Neural cell (in vitro differentiated cells): ENCODE measurements around the gene CCDC27.

ENCODE experiments used
- EP300 ChIP-seq: fragments of 450-650 bp; conservative IDR thresholded peaks from 2 replicates; pipeline ENCODE4 v1.6.1; 2014; ENCODE audit warnings: antibody characterized with exemption, mild to moderate bottlenecking, moderate library complexity; ENCODE audit not compliant: poor library complexity, severe bottlenecking
- EZH2 ChIP-seq: fragments of 200-600, 300-800 bp; shearing (Covaris generic), sonication (generic); IDR thresholded peaks from 2 replicates; pipeline ENCODE4 v1.6.1; 2014; ENCODE audit warnings: antibody characterized with exemption, low read length, borderline replicate concordance, mild to moderate bottlenecking; ENCODE audit not compliant: insufficient read depth, poor library complexity, severe bottlenecking
- MXI1 ChIP-seq: fragments of 450-650 bp; conservative IDR thresholded peaks from 2 replicates; pipeline ENCODE4 v1.6.1; 2014; ENCODE audit warnings: antibody characterized with exemption, mild to moderate bottlenecking; ENCODE audit not compliant: poor library complexity, severe bottlenecking
- POLR2AphosphoS5 ChIP-seq: IDR thresholded peaks from 2 replicates; pipeline ENCODE4 v1.6.1; 2012
- RAD21 ChIP-seq: fragments of 450-650 bp; conservative IDR thresholded peaks from 2 replicates; pipeline ENCODE4 v1.6.1; 2014; ENCODE audit warnings: antibody characterized with exemption, mild to moderate bottlenecking, moderate library complexity
- REST ChIP-seq: IDR thresholded peaks from 2 replicates; pipeline ENCODE4 v1.6.1; 2012; ENCODE audit warnings: borderline replicate concordance
- SMC3 ChIP-seq: fragments of 450-650 bp; conservative IDR thresholded peaks from 2 replicates; pipeline ENCODE4 v1.6.1; 2014; ENCODE audit warnings: antibody characterized with exemption, mild to moderate bottlenecking, moderate library complexity; ENCODE audit not compliant: poor library complexity
- TAF1 ChIP-seq: IDR thresholded peaks from 2 replicates; pipeline ENCODE4 v1.6.1; 2012; ENCODE audit warnings: low read depth
- TF ChIP-seq, protein P1 (sequence below): fragments of 450-650 bp; IDR thresholded peaks from 2 replicates; pipeline ENCODE4 v1.5.1; 2014; ENCODE audit warnings: antibody characterized with exemption, mild to moderate bottlenecking, moderate library complexity; ENCODE audit not compliant: poor library complexity, severe bottlenecking

- TF ChIP-seq, protein P1, sequence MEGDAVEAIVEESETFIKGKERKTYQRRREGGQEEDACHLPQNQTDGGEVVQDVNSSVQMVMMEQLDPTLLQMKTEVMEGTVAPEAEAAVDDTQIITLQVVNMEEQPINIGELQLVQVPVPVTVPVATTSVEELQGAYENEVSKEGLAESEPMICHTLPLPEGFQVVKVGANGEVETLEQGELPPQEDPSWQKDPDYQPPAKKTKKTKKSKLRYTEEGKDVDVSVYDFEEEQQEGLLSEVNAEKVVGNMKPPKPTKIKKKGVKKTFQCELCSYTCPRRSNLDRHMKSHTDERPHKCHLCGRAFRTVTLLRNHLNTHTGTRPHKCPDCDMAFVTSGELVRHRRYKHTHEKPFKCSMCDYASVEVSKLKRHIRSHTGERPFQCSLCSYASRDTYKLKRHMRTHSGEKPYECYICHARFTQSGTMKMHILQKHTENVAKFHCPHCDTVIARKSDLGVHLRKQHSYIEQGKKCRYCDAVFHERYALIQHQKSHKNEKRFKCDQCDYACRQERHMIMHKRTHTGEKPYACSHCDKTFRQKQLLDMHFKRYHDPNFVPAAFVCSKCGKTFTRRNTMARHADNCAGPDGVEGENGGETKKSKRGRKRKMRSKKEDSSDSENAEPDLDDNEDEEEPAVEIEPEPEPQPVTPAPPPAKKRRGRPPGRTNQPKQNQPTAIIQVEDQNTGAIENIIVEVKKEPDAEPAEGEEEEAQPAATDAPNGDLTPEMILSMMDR, result no peak
- TF ChIP-seq MXI1 (no peak), RAD21 (no peak), EZH2 (no peak), REST (no peak), POLR2AphosphoS5 (no peak), EP300 (no peak), TAF1 (no peak), SMC3 (no peak)
Measured at GRCh38 chr1:3730543-3731247, 21.6 kb upstream of the CCDC27 start.
